ENCODE measurements around the gene NAALAD2. TPM values are rescaled to one million over a fixed set of nuclear protein-coding genes. Genes with fewer than 3 reads are reported as not detected.
"Not testable (repeated sequence)": the region's sequence is repeated elsewhere in the genome, so short reads cannot be mapped to it uniquely, and the experiment has no call there.

The NAALAD2 gene
- total RNA-seq (2013), result 0.31 TPM
- polyA plus RNA-seq, result not detected
- 0.64 TPM in 1 of 2 replicates, not detected in the other for polyA minus RNA-seq
- total RNA-seq, result 0 to 3.2 (median 0.12) reads per million in 11 experiments

DNA sequence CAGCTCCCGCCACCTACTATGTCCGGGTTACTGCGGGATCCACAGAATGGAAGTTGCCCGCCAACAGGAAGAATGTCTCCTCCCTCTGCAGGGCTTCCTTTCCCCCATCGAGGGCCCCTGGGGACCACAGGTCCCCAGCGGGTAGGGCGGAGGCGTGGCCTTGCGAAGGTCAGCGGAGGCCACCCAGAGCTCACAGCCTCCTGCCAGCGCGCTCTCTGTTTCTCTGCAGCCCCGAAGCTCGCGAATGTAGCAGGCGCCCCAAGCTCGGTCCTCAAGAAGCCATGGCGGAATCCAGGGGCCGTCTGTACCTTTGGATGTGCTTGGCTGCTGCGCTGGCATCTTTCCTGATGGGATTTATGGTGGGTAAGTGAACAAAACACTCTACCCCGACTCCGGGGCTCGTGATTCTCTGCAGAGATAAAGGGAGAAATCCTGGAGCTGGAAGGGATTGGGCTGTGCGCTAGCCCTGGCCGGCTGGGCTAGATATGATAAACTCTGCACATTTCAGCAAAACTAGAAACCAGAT, at the start of gene NAALAD2:
Gene NAALAD2, plus strand, starts transcription at position 186 of the 526 bp plus-strand sequence. Its CDS starts 96 bp downstream, at position 282.
- DNase-seq, result no peak
- intact Hi-C loops (cut with micrococcal nuclease), result no loop called here
- H3K27me3 Mint-ChIP-seq (ENCODE audit: low read depth in 3 of 3), result peaks cover 19 to 33% (median 23%) of the 10 kb centered on the region in 3 donors
- TF ChIP-seq, protein P1, sequence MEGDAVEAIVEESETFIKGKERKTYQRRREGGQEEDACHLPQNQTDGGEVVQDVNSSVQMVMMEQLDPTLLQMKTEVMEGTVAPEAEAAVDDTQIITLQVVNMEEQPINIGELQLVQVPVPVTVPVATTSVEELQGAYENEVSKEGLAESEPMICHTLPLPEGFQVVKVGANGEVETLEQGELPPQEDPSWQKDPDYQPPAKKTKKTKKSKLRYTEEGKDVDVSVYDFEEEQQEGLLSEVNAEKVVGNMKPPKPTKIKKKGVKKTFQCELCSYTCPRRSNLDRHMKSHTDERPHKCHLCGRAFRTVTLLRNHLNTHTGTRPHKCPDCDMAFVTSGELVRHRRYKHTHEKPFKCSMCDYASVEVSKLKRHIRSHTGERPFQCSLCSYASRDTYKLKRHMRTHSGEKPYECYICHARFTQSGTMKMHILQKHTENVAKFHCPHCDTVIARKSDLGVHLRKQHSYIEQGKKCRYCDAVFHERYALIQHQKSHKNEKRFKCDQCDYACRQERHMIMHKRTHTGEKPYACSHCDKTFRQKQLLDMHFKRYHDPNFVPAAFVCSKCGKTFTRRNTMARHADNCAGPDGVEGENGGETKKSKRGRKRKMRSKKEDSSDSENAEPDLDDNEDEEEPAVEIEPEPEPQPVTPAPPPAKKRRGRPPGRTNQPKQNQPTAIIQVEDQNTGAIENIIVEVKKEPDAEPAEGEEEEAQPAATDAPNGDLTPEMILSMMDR (IDR thresholded peaks at IDR 0.05), result no peak
- H3K27me3 ChIP-seq (ENCODE audit: control insufficient read depth in 2 of 2, insufficient read depth in 2 of 2, low read length in 2 of 2), result peaks cover 15 to 21% of the 10 kb centered on the region in 2 donors
- no peak within 1 kb of the TSS for H3K27ac ChIP-seq (ENCODE audit: low read depth in 1 of 2, low read length in 2 of 2)
- peak within 1 kb of the TSS; percentile 55 for H3K4me2 ChIP-seq (replicated peaks; ENCODE audit: extremely low read depth, low read length, poor library complexity, severe bottlenecking)
- H3K79me2 ChIP-seq (ENCODE audit: insufficient read depth, low read length), result no peaks in the 10 kb centered on the region
- peaks cover 8% of the 10 kb centered on the region for H3K4me1 Mint-ChIP-seq
- peak within 1 kb of the TSS in 1 of 3 experiments; percentile 30 for H3K4me3 ChIP-seq (replicated peaks in 1 of 3; ENCODE audit: low read depth in 2 of 3, low read length in 3 of 3)
- peaks cover 0 to 10% (median 2%) of the 10 kb centered on the region in 7 donors for H3K9me3 Mint-ChIP-seq
- peak within 1 kb of the TSS; percentile 21 for H2AFZ ChIP-seq (ENCODE audit: insufficient read depth, low read depth, low read length, poor library complexity, severe bottlenecking)
- H3K36me3 ChIP-seq (replicated peaks in 1 of 2; ENCODE audit: control insufficient read depth in 1 of 2, insufficient read depth in 2 of 2, low read length in 2 of 2), result no peaks in the 10 kb centered on the region
- 2% methylated on average over 20 of the region's 25 CpGs for WGBS (ENCODE audit: insufficient coverage)
- H3K9me3 ChIP-seq (replicated peaks in 1 of 2; ENCODE audit: control insufficient read depth in 1 of 2, insufficient read depth in 1 of 2, low read length in 2 of 2), result no peaks in the 10 kb centered on the region
- no peaks in the 10 kb centered on the region for H3K36me3 Mint-ChIP-seq
- peaks cover 0 to 5% of the 10 kb centered on the region in 2 donors for H3K4me1 ChIP-seq (ENCODE audit: control insufficient read depth in 1 of 2, insufficient read depth in 2 of 2, low read length in 2 of 2)
- H3K4me3 Mint-ChIP-seq, result peak within 1 kb of the TSS; percentile 52 to 87
- no peak within 1 kb of the TSS for H3K9ac ChIP-seq (ENCODE audit: insufficient read depth, low read length, poor library complexity, severe bottlenecking)
- H3K27ac Mint-ChIP-seq, result no peak within 1 kb of the TSS
- no peaks in the 10 kb centered on the region for H4K20me1 ChIP-seq (ENCODE audit: insufficient read depth, low read length)

DNA sequence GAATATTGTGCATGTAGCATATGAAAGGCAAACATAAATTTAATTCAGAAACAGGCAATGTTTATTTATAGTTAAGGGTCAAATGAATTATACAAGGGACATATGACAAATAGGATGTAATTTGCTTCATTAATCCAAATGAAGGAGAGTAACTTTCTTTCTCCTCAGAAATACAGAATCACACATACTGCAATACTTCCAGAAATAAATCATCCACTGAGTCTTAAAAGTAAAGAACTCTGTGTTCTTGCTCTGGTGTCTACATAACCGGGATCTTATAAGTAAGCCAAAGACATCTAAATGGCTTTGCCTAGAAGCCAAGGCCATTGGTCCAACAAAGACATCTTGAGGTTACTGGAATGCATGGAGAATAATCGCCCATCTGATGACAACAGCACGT, 48.8 kb upstream of the NAALAD2 start, which contains the start of gene UBTFL1:
Gene UBTFL1, plus strand, starts transcription at position 301 of the 400 bp plus-strand sequence. Its CDS starts 0 bp downstream, at position 301.
- H3K36me3 ChIP-seq (replicated peaks in 1 of 2; ENCODE audit: control insufficient read depth in 1 of 2, insufficient read depth in 2 of 2, low read length in 2 of 2); H3K4me3 ChIP-seq (replicated peaks in 1 of 3; ENCODE audit: low read depth in 2 of 3, low read length in 3 of 3); H2AFZ ChIP-seq (ENCODE audit: insufficient read depth, low read depth, low read length, poor library complexity, severe bottlenecking); H3K4me2 ChIP-seq (replicated peaks; ENCODE audit: extremely low read depth, low read length, poor library complexity, severe bottlenecking); H3K79me2 ChIP-seq (ENCODE audit: insufficient read depth, low read length); H3K27me3 ChIP-seq (ENCODE audit: control insufficient read depth in 2 of 2, insufficient read depth in 2 of 2, low read length in 2 of 2); H3K4me1 ChIP-seq (ENCODE audit: control insufficient read depth in 1 of 2, insufficient read depth in 2 of 2, low read length in 2 of 2); DNase-seq; H3K4me3 Mint-ChIP-seq; H3K27ac ChIP-seq (ENCODE audit: low read depth in 1 of 2, low read length in 2 of 2); H3K9me3 ChIP-seq (replicated peaks in 1 of 2; ENCODE audit: control insufficient read depth in 1 of 2, insufficient read depth in 1 of 2, low read length in 2 of 2); H3K27ac Mint-ChIP-seq; H3K4me1 Mint-ChIP-seq; H4K20me1 ChIP-seq (ENCODE audit: insufficient read depth, low read length); H3K9ac ChIP-seq (ENCODE audit: insufficient read depth, low read length, poor library complexity, severe bottlenecking); intact Hi-C loops (cut with micrococcal nuclease); H3K9me3 Mint-ChIP-seq; H3K27me3 Mint-ChIP-seq (ENCODE audit: low read depth in 3 of 3); H3K36me3 Mint-ChIP-seq: not testable (repeated sequence)
- no CpG with 5 or more reads among the region's 3 CpGs for WGBS (ENCODE audit: insufficient coverage)

DNA sequence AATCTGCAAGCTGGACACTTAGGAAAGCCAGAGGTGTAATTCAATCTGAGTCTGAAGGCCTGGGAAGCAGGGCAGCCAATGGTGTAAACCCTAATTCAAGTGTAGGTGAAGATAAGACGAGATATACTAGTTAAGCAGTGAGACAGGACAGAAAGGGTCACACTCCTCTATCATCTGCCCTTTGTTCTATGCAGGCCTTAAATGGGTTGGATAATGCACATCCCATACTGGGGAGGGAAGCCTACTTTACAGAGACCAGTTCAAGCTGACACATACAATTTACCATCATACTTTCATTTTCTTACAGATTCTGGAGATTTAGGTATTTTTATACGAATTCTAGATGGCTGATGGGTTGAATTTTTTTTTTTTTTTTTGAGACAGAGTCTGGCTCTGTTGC, 45.7 kb upstream of the NAALAD2 start:
- H3K9me3 ChIP-seq (replicated peaks in 1 of 2; ENCODE audit: control insufficient read depth in 1 of 2, insufficient read depth in 1 of 2, low read length in 2 of 2); H3K4me1 Mint-ChIP-seq; H3K27me3 ChIP-seq (ENCODE audit: control insufficient read depth in 2 of 2, insufficient read depth in 2 of 2, low read length in 2 of 2); H3K4me1 ChIP-seq (ENCODE audit: control insufficient read depth in 1 of 2, insufficient read depth in 2 of 2, low read length in 2 of 2); DNase-seq; H3K27ac Mint-ChIP-seq; H3K79me2 ChIP-seq (ENCODE audit: insufficient read depth, low read length); H3K9ac ChIP-seq (ENCODE audit: insufficient read depth, low read length, poor library complexity, severe bottlenecking); H2AFZ ChIP-seq (ENCODE audit: insufficient read depth, low read depth, low read length, poor library complexity, severe bottlenecking); H4K20me1 ChIP-seq (ENCODE audit: insufficient read depth, low read length); H3K27me3 Mint-ChIP-seq (ENCODE audit: low read depth in 3 of 3); H3K4me3 Mint-ChIP-seq; H3K4me3 ChIP-seq (replicated peaks in 1 of 3; ENCODE audit: low read depth in 2 of 3, low read length in 3 of 3); H3K36me3 ChIP-seq (replicated peaks in 1 of 2; ENCODE audit: control insufficient read depth in 1 of 2, insufficient read depth in 2 of 2, low read length in 2 of 2); H3K36me3 Mint-ChIP-seq; intact Hi-C loops (cut with micrococcal nuclease); H3K9me3 Mint-ChIP-seq; H3K27ac ChIP-seq (ENCODE audit: low read depth in 1 of 2, low read length in 2 of 2); H3K4me2 ChIP-seq (replicated peaks; ENCODE audit: extremely low read depth, low read length, poor library complexity, severe bottlenecking): not testable (repeated sequence)
- WGBS (ENCODE audit: insufficient coverage), result no CpG with 5 or more reads among the region's 2 CpGs

DNA sequence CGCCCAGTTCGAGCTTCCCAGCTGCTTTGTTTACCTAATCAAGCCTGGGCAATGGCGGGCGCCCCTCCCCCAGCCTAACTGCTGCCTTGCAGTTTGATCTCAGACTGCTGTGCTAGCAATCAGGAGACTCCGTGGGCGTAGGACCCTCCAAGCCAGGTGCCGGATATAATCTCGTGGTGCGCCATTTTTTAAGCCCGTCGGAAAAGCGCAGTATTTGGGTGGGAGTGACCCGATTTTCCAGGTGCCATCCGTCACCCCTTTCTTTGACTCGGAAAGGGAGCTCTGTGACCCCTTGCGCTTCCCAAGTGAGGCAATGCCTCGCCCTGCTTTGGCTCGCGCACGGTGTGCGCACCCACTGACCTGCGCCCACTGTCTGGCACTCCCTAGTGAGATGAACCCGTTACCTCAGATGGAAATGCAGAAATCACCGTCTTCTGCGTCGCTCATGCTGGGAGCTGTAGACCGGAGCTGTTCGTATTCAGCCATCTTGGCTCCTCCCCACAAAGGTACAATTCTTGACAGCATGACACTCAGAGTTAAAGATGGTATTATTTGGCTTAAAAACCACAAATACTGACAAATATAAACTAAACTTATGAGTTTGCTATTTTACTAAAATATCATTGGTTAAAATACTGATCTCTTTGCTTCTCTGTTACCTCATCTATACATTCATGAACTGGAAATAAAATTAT, 39.1 kb upstream of the NAALAD2 start:
- H3K4me3 Mint-ChIP-seq; H2AFZ ChIP-seq (ENCODE audit: insufficient read depth, low read depth, low read length, poor library complexity, severe bottlenecking); H3K27ac ChIP-seq (ENCODE audit: low read depth in 1 of 2, low read length in 2 of 2); H3K27me3 ChIP-seq (ENCODE audit: control insufficient read depth in 2 of 2, insufficient read depth in 2 of 2, low read length in 2 of 2); DNase-seq; H3K4me2 ChIP-seq (replicated peaks; ENCODE audit: extremely low read depth, low read length, poor library complexity, severe bottlenecking); H3K79me2 ChIP-seq (ENCODE audit: insufficient read depth, low read length); H3K36me3 ChIP-seq (replicated peaks in 1 of 2; ENCODE audit: control insufficient read depth in 1 of 2, insufficient read depth in 2 of 2, low read length in 2 of 2); intact Hi-C loops (cut with micrococcal nuclease); H3K4me1 Mint-ChIP-seq; H3K9me3 ChIP-seq (replicated peaks in 1 of 2; ENCODE audit: control insufficient read depth in 1 of 2, insufficient read depth in 1 of 2, low read length in 2 of 2); H3K9me3 Mint-ChIP-seq; H4K20me1 ChIP-seq (ENCODE audit: insufficient read depth, low read length); H3K27ac Mint-ChIP-seq; H3K9ac ChIP-seq (ENCODE audit: insufficient read depth, low read length, poor library complexity, severe bottlenecking); H3K36me3 Mint-ChIP-seq; H3K4me1 ChIP-seq (ENCODE audit: control insufficient read depth in 1 of 2, insufficient read depth in 2 of 2, low read length in 2 of 2); H3K27me3 Mint-ChIP-seq (ENCODE audit: low read depth in 3 of 3); H3K4me3 ChIP-seq (replicated peaks in 1 of 3; ENCODE audit: low read depth in 2 of 3, low read length in 3 of 3): not testable (repeated sequence)
- WGBS (ENCODE audit: insufficient coverage), result 100% methylated on average over 1 of the region's 28 CpGs
